ENCODE measurements around the gene PITPNM3. TPM values are rescaled to one million over a fixed set of nuclear protein-coding genes. Genes with fewer than 3 reads are reported as not detected.
"Not testable (repeated sequence)": the region's sequence is repeated elsewhere in the genome, so short reads cannot be mapped to it uniquely, and the experiment has no call there.

PITPNM3 gene
- total RNA-seq, 4 donors from 2014 or later = 2.1 to 5.4 (median 4.0) TPM

DNA sequence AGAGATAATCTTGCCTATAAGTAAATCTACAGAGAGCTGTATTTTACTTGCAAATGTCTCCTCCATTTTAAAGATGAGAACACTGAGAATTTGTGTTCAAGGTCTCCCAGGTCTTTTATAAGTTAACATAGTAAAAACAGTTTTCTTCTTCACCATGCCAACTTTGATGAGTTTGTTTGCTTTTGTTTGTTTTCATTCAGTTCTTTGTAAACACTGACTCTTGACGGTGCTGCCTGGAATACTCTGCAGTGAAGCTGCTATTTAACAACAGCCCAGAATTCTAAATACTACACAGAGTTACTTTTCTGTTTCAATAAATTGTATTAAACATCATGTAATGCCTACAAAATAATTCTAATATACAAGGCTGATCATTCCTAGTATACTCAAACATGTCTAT lies 41.4 kb upstream of the PITPNM3 start:
- TF ChIP-seq CTCF (IDR thresholded peaks at IDR 0.05) = no peak
- no peak for TF ChIP-seq POLR2A (IDR thresholded peaks at IDR 0.05)
- Histone ChIP-seq H3K9me3 (no peaks in the 10 kb centered on the region), H3K4me1 (peaks cover 0 to 17% (median 0%) of the 10 kb centered on the region in 4 donors), H3K36me3 (peaks cover 0 to 57% (median 0%) of the 10 kb centered on the region in 3 donors), H3K4me3 (no peak overlapping the region), H3K27ac (no peak overlapping the region), H3K27me3 (no peaks in the 10 kb centered on the region)
- DNase-seq = no peak

DNA sequence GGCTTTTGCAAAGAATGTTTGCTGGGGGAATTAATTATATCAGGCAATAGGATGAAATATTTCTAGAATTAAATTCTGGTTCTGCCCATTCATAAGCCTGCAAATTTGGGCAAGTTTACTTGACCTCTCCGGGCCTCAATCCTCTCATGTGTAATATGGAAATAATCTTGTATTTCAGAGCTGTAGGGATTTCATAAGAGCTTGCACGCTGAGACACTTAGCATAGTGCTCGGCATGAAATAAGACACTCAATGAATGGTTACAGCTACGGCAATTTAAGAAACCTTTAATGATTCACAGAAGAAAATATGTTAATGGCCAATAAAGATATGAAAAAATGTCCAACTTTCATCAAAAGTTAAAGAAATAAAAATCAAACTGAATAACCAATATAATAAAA lies 40.6 kb upstream of the PITPNM3 start:
- Histone ChIP-seq H3K4me1 (peaks cover 0 to 17% (median 0%) of the 10 kb centered on the region in 4 donors), H3K27me3 (no peaks in the 10 kb centered on the region), H3K27ac (no peak overlapping the region), H3K36me3 (peaks cover 0 to 53% (median 0%) of the 10 kb centered on the region in 3 donors), H3K9me3 (no peaks in the 10 kb centered on the region), H3K4me3 (no peak overlapping the region)
- DNase-seq = no peak
- TF ChIP-seq POLR2A (IDR thresholded peaks at IDR 0.05) = no peak
- TF ChIP-seq CTCF (IDR thresholded peaks at IDR 0.05) = no peak

GRCh38 chr17:6596511-6596910 lies 40.2 kb upstream of the PITPNM3 start:
- no peaks in the 10 kb centered on the region for H3K9me3 ChIP-seq
- DNase-seq = no peak
- peaks cover 0 to 17% (median 0%) of the 10 kb centered on the region in 4 donors for H3K4me1 ChIP-seq
- peaks cover 0 to 57% (median 0%) of the 10 kb centered on the region in 3 donors for H3K36me3 ChIP-seq
- no peak overlapping the region for H3K27ac ChIP-seq
- no peaks in the 10 kb centered on the region for H3K27me3 ChIP-seq
- no peak overlapping the region for H3K4me3 ChIP-seq
- TF ChIP-seq POLR2A (IDR thresholded peaks at IDR 0.05) = no peak
- TF ChIP-seq CTCF (IDR thresholded peaks at IDR 0.05) = no peak

DNA sequence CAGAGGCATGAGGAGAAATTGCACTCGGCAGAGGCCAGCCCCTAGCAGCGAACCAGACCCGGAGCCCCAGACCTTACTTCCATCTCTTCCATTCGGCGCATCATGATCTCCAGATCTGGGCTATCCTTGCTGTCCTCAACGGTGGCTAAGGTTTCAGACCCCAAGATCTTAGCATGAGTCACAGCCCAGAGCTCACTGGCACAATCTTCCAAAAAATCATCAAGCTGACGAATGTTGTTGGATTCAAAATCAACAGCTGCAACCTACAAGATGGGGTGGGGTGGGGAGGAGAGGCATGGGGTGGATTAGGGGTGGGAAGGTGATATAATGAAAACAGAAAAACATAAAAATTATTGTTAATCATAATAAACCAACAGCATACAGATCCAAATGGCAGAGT lies 39.7 kb upstream of the PITPNM3 start:
- Histone ChIP-seq H3K27ac (no peak overlapping the region), H3K4me1 (peaks cover 0 to 17% (median 0%) of the 10 kb centered on the region in 4 donors), H3K9me3 (no peaks in the 10 kb centered on the region), H3K27me3 (no peaks in the 10 kb centered on the region), H3K4me3 (no peak overlapping the region), H3K36me3 (peaks cover 0 to 57% (median 0%) of the 10 kb centered on the region in 3 donors)
- TF ChIP-seq CTCF (IDR thresholded peaks at IDR 0.05) = no peak
- TF ChIP-seq POLR2A (IDR thresholded peaks at IDR 0.05) = no peak
- DNase-seq = no peak

DNA sequence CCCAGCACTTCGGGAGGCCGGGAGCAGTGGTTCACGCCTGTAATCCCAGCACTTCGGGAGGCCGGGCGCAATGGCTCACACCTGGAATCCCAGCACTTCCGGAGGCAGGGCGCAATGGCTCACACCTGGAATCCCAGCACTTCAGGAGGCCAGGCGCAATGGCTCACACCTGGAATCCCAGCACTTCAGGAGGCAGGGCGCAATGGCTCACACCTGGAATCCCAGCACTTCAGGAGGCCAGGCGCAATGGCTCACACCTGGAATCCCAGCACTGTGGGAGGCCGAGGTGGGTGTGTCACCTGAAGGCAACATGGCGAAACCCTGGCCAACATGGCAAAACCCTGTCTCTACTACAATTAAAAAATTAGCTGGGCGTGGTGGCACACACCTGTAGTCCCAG lies 37.0 kb upstream of the PITPNM3 start:
- not testable (repeated sequence) for H3K4me1 ChIP-seq, H3K27me3 ChIP-seq, DNase-seq, H3K4me3 ChIP-seq, H3K27ac ChIP-seq, H3K9me3 ChIP-seq
- H3K36me3 ChIP-seq = peaks cover 0 to 79% (median 3%) of the 10 kb centered on the region in 3 donors

DNA sequence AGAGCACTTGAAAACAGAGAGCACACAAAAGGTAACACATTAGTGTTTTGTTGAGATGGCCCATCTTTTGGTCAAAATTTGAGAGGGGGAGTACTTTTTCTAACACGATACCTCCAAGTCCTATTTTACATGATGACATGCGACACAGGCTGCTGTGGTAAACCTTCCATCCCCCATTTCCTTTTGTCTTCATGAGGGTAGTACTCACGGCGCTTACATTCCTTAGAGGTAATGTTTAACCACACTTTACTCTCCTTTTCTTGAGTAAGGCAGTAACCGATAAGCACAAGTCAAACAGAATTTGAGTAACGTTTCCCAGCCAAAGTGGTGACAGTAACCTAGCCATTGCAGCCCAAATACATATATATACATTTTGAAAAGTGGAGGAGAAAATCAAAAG lies 35.8 kb upstream of the PITPNM3 start:
- TF ChIP-seq CTCF (IDR thresholded peaks at IDR 0.05) (no peak), POLR2A (IDR thresholded peaks at IDR 0.05) (no peak)
- Histone ChIP-seq H3K9me3 (no peaks in the 10 kb centered on the region), H3K36me3 (peaks cover 0 to 86% (median 3%) of the 10 kb centered on the region in 3 donors), H3K4me3 (no peak overlapping the region), H3K27ac (no peak overlapping the region), H3K4me1 (no peaks in the 10 kb centered on the region), H3K27me3 (no peaks in the 10 kb centered on the region)
- DNase-seq = no peak
